HCT116 (cell line): ENCODE data around the gene PGM2.

Experiments
- CTCF ChIP-seq, 3 experiments: fragments of 200-600 bp in 1 of 3; sonication (generic) in 1 of 3; IDR thresholded peaks in 2 of 3; conservative IDR thresholded peaks in 1 of 3; 2 replicates each; pipeline ENCODE4 v1.5.1; 2012 to 2017; ENCODE audit warnings: low read depth in 2 of 3, low read length in 2 of 3, antibody characterized with exemption in 1 of 3, borderline replicate concordance in 1 of 3, control low read depth in 1 of 3, mild to moderate bottlenecking in 1 of 3, mixed read lengths in 1 of 3, mixed run types in 1 of 3, moderate library complexity in 1 of 3; ENCODE audit not compliant: insufficient read depth in 1 of 3
- EZH2 ChIP-seq: fragments of 200-600 bp; sonication (generic); IDR thresholded peaks from 2 replicates; pipeline ENCODE4 v1.6.1; 2017; ENCODE audit warnings: antibody characterized with exemption, mixed run types
- POLR2A ChIP-seq: IDR thresholded peaks from 2 replicates; pipeline ENCODE4 v1.7.0; 2011; ENCODE audit warnings: borderline replicate concordance; ENCODE audit not compliant: insufficient read depth, insufficient read length; ENCODE audit errors: extremely low read depth
- SRF ChIP-seq: IDR thresholded peaks from 2 replicates; pipeline ENCODE4 v1.6.1; 2012; ENCODE audit warnings: low read depth
- ZFX ChIP-seq: fragments of 450-650 bp; IDR thresholded peaks from 2 replicates; pipeline ENCODE4 v1.6.1; 2017

GRCh38 chr4:37805091-37805490 lies 21.4 kb upstream of the PGM2 start:
- TF ChIP-seq POLR2A (no peak), CTCF (IDR thresholded peaks at IDR 0.05 in 2 of 3, conservative IDR thresholded peaks at IDR 0.05 in 1 of 3; ENCODE audit: borderline replicate concordance in 1 of 3, insufficient read depth in 1 of 3, low read depth in 2 of 3, low read length in 2 of 3) (no peak), ZFX (no peak), SRF (no peak), EZH2 (no peak)
